ENCODE measurements around the gene TMEM256. TPM values are rescaled to one million over a fixed set of nuclear protein-coding genes. Genes with fewer than 3 reads are reported as not detected.

Gene TMEM256
- total and polyA plus RNA-seq, 2 of the 8 experiments (the other 6 are each of a cell fraction or from before 2014, with no cell fraction given) = 97.0 to 350 TPM

DNA sequence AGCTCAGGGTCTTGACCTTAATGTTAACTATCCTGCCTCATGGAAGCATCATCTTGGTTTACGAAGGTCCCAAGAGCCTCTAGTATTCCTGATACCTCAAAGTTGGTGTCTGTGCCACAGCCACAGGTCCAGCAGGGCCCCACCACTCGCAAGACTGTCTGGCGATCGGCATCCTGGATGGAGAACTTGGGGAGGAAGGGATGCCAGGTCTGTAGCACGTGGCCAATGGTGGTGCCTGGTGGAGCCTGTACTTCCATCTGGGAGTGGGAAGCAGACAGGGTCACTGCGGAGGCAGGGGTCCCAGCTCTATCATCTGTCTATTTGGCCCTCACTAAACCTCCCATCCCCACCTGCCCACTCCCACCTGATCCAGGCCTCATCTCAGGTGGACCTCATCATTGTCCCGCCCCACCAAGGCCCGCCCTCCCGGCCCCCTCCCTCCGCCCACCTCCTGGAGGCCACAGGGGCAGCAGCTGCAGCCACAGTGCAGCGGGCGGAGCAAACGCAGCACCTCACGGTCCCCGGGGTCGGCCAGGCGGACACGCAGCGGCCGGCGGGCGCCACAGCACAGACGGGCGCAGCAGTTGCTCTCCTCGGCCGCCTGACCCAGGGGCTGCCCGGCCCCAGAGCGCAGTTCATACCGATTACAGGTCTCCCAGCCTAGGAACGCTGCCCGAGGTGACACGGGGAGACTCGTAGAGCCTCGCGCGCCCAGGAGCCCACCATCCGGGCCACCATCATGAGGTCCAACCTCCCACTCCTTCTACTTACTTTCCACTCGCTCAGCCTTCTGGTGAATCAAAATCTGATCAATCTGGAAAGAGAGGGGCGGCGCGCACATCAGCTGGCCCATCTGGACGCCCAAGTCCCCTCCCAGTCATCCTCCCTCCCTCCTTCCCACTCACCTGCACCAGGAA is 10.9 kb downstream of the TMEM256 start:
- Histone ChIP-seq H3K4me3 (ENCODE audit: extremely low read depth in 1 of 4, insufficient read depth in 2 of 4, low read depth in 3 of 4, low read length in 4 of 4) (peak overlapping the region; percentile 69 to 83 (median 72); a peak in 7 of 8 replicates), H3K27ac (ENCODE audit: low read depth, low read length) (no peak overlapping the region), H3K9me3 (ENCODE audit: insufficient read depth in 2 of 2, low read depth in 1 of 2, low read length in 1 of 2) (no peaks in the 10 kb centered on the region), H3K9ac (replicated peaks in 1 of 4; ENCODE audit: extremely low read depth in 1 of 4, low read depth in 3 of 4, low read length in 3 of 4) (no peak overlapping the region), H3K27me3 (replicated peaks in 1 of 4; ENCODE audit: control insufficient read depth in 3 of 4, extremely low read depth in 1 of 4, insufficient read depth in 3 of 4, low read length in 3 of 4) (no peaks in the 10 kb centered on the region), H2BK20ac (ENCODE audit: low read length) (no peak overlapping the region), H3K79me2 (ENCODE audit: control insufficient read depth in 1 of 2, insufficient read depth in 2 of 2, low read length in 2 of 2) (no peaks in the 10 kb centered on the region), H3K79me1 (ENCODE audit: low read depth, low read length) (no peaks in the 10 kb centered on the region; the same call in 1 of the 2 replicates), H4K91ac (replicated peaks; ENCODE audit: insufficient read length, low read length) (no peak overlapping the region), H3K4me2 (ENCODE audit: insufficient read depth in 1 of 2, low read depth in 2 of 2, low read length in 2 of 2) (peak overlapping the region; percentile 91 to 95), H3K23me2 (ENCODE audit: low read depth, low read length) (peaks cover 14% of the 10 kb centered on the region; the same call in 1 of the 2 replicates), H3K36me3 (ENCODE audit: control insufficient read depth in 2 of 4, insufficient read depth in 4 of 4, low read length in 3 of 4) (peaks cover 0 to 27% (median 10%) of the 10 kb centered on the region in 4 experiments; a peak in 5 of 8 replicates), H4K20me1 (replicated peaks in 1 of 2; ENCODE audit: control insufficient read depth in 1 of 2, insufficient read depth in 2 of 2, low read length in 2 of 2) (peaks cover 2 to 8% of the 10 kb centered on the region in 2 experiments), H3K4me1 (replicated peaks in 1 of 4; ENCODE audit: control insufficient read depth in 3 of 4, insufficient read depth in 4 of 4, low read length in 3 of 4) (peaks cover 0 to 9% (median 3%) of the 10 kb centered on the region in 4 experiments; a peak in 6 of 7 replicates), H2BK12ac (ENCODE audit: low read depth, low read length) (no peak overlapping the region), H2AFZ (ENCODE audit: low read length) (no peak overlapping the region), H2BK5ac (ENCODE audit: low read depth, low read length) (peak overlapping the region; percentile 75; the same call in 1 of the 2 replicates), H3K23ac (ENCODE audit: insufficient read length) (no peak overlapping the region), H3K4ac (replicated peaks; ENCODE audit: insufficient read length, low read depth, low read length) (no peak overlapping the region), H3K14ac (ENCODE audit: insufficient read length) (no peak overlapping the region), H2BK15ac (ENCODE audit: low read length) (no peak overlapping the region), H4K8ac (ENCODE audit: extremely low read depth, insufficient read depth, low read length) (no peak overlapping the region), H4K5ac (ENCODE audit: insufficient read length, low read depth, low read length) (no peak overlapping the region), H3K56ac (replicated peaks; ENCODE audit: insufficient read length, low read depth, low read length) (no peak overlapping the region), H3K18ac (ENCODE audit: extremely low read depth, low read length) (no peak overlapping the region), H2BK120ac (replicated peaks; ENCODE audit: low read depth, low read length) (no peak overlapping the region), H2AK5ac (ENCODE audit: low read depth, low read length) (no peak overlapping the region)
- DNase-seq (ENCODE audit: low read depth in 1 of 2, low spot score in 2 of 2) (no peak), FAIRE-seq (no peak)
- POLR2A ChIA-PET (ENCODE audit: partially characterized antibody) = interaction anchor here (0.7 to 4.9 kb wide), 10 partner anchors 9 to 185 kb away, joined by 3 to 29 read pairs (median 3); partner anchors contain the start of genes GPS2, TMEM256 and TNK1
- WGBS, 2 experiments (ENCODE audit: extremely low coverage in 1 of 2, insufficient coverage in 1 of 2, insufficient read length in 1 of 2, insufficient replicate concordance in 2 of 2, low coverage in 1 of 2, low lambda C conversion rate in 2 of 2, missing lambda C conversion rate in 1 of 2) = 45% methylated on average over 38 of the region's 42 CpGs; no CpG with 5 or more reads in 1 of the 2 experiments
- CTCF ChIA-PET (ENCODE audit: partially characterized antibody) = interaction anchor here (0.6 to 2.6 kb wide), 14 partner anchors 9 to 197 kb away, joined by 3 to 9 read pairs (median 4); partner anchors contain the start of genes SOX15 and SPEM1
- 0 out of 2 replicates have a peak, but pooled peaks have one; percentile 15 for TF ChIP-seq RBBP5 (IDR thresholded peaks at IDR 0.05; ENCODE audit: borderline replicate concordance, low read depth, low read length)
- TF ChIP-seq, protein P1, sequence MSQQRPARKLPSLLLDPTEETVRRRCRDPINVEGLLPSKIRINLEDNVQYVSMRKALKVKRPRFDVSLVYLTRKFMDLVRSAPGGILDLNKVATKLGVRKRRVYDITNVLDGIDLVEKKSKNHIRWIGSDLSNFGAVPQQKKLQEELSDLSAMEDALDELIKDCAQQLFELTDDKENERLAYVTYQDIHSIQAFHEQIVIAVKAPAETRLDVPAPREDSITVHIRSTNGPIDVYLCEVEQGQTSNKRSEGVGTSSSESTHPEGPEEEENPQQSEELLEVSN (IDR thresholded peaks at IDR 0.05) = peak; percentile 79; the same call in 1 of the 2 replicates
- TF ChIP-seq JUN (IDR thresholded peaks at IDR 0.05; ENCODE audit: low read depth, low read length) = no peak

Measured in H1 (cell line).